Measurements from ENCODE around the gene OPCML.

Gene OPCML

DNA sequence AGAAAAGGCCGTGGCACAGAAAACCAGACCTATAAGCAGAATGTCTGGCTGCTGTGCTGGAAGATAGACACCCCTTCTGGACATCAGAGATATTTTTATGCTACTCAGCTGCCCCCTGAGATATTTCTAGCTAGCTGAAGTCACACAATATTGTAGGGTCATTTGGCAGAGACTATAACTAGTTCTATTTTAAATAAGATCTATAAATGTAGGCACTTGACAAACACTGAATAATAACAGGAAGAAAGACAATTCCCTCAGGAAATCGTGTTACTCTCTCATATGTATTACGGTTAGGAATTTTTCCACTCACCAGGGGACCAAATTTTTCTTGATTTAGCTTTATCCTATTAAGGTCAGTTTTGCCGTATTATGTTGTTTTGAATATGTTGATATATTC, 845.4 kb downstream of the OPCML start:
- DNase-seq, result no peak

GRCh38 chr11:132685174-132685611, 847.1 kb downstream of the OPCML start:
- no peak for DNase-seq

DNA sequence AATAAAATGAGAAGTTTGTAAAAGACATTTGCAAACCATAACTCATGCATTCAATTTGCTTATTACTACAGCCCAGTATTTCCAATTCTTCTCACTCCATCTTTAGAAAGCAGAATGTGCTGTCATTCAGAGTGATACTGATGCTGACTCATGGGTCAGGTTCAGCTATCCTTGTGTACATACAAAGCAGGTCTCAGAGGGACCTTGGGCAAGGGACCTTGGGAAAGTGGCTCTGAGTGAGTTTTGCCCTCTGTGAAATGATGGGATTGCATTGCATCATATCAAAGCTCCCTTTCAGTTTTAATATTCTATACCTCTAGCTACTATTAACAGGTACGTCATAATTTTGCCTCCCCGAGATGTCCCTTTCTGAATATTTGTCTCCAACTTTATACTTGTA, 848.7 kb downstream of the OPCML start:
- DNase-seq, result no peak

- no peak for DNase-seq
Observed at GRCh38 chr11:132681971-132682370, 850.3 kb downstream of the OPCML start.

DNA sequence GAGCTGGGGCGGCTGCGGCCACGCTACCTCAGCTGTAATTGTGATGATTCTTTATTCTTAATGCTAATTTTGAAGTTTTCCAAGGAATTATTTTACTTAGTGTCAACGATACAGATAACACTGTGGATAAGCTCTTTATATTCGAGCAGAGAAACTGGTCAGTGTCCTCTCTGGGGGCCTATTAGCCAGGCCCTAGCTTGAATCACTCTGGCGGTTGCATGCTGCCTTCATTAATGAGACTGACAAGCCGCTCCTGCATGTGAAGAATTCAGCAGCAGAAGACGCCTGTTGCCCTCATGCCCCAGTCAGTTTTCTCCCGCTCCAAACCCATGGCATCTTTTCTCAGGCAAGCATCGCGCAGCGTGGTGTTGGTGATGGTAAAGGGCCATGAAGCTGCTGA, 851.7 kb downstream of the OPCML start:
- no peak for DNase-seq

DNA sequence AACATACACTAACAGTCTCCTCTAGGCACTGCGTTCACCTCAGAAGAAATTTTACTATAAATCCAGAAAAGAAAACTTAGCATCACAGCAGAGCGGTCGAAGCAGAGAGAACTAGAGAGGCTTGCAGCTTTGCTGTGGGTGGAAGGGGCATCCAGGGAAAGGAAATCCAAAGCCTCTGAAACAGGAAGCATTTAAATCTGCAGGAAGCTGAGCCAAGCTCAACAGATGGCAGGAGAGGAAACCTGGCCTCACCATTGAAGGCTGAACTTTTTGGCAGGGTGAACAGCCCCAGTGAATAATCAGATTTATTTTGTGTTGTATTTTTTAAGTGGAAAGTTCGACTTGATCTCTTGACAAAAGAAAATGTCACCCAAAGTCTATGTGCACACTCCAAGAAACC, 858.1 kb downstream of the OPCML start:
- DNase-seq, result no peak

DNA sequence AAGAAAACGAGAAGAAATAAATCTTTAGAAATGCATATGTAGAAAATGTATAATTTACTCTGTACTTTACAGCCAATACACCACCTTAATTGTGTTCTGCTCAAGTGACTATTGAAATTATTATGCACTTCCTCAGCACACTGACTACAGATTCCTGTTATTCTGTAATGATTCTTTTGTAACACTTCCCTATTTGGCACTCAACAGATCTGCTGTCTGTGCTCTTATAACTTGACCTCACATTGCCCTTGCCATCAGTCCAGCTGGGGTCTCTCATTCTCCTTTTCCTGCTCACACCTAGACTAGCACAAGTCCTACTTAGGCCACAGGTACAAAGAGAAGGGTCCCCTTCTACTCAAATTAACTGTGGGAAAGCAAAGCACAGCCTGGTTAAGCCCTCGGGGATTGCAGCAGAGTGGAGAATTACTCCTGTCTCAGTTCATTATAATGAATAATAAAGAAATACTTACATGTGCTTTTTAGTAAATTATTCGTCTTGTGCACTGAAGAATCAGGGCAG, 860.4 kb downstream of the OPCML start:
- DNase-seq, result no peak

GRCh38 chr11:132670921-132671675, 861.2 kb downstream of the OPCML start:
- DNase-seq, result no peak

- DNase-seq, result no peak
Observed at GRCh38 chr11:132669949-132670348, 862.4 kb downstream of the OPCML start.

DNA sequence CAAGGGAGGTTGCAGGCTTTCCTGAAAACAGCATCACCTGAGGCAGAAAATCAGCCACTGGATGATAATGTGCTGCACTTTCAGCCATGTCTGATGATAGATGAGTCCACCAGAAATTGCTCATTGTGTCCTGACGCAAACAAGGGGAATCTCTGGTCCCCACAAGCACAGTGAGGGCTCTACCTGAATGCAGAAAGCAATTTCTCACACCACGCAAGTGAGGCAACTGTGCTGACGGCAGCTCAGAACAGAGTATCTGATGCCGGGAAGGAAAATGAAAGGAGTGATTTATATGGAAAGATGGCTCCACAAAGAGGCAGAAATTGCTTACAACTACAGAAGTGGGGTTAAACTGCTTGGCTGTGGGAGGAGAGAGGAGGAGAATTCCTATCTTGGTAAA, 867.1 kb downstream of the OPCML start:
- DNase-seq, result no peak

DNA sequence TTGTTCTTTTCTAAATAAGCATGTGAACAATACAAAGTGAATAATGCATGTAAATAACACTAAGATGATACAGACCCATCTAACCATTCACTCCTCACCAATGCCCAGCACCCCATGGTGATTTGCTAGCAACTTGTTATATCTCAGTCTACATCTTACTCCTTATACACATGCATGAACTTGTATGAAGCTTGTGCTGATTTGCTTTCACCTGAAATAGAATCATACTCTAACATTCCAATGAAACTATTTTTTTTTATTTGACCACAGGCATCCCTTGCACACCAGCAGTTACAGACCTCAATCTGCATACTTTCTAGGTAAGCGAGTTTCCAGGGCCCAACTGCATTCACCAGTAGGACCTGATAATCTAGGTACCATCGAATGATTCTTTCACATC, 873.6 kb downstream of the OPCML start:
- no peak for DNase-seq

- DNase-seq, result no peak
Observed at GRCh38 chr11:132658004-132658403, 874.3 kb downstream of the OPCML start.

- no peak for DNase-seq
Observed at GRCh38 chr11:132655187-132655855, 877.0 kb downstream of the OPCML start.

DNA sequence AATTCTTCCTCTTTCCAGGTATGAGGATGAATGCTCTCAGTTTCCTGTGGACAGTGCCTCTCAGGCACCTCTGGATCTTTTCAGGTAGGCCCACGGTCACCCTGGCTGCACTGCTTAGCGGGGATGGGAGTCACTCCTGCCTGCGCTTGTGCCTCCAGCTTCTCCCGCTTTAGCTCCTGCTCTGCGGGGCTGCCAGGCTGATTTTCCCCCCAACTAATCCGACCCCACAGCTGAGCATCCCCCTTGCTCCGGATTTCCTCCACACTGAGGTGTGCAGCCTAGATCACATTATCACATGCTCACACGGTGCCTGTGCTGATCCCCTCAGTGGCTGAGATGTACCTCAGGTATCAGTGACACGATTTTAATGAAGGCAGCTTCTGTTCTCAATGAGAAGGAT, 879.1 kb downstream of the OPCML start:
- no peak for DNase-seq

DNA sequence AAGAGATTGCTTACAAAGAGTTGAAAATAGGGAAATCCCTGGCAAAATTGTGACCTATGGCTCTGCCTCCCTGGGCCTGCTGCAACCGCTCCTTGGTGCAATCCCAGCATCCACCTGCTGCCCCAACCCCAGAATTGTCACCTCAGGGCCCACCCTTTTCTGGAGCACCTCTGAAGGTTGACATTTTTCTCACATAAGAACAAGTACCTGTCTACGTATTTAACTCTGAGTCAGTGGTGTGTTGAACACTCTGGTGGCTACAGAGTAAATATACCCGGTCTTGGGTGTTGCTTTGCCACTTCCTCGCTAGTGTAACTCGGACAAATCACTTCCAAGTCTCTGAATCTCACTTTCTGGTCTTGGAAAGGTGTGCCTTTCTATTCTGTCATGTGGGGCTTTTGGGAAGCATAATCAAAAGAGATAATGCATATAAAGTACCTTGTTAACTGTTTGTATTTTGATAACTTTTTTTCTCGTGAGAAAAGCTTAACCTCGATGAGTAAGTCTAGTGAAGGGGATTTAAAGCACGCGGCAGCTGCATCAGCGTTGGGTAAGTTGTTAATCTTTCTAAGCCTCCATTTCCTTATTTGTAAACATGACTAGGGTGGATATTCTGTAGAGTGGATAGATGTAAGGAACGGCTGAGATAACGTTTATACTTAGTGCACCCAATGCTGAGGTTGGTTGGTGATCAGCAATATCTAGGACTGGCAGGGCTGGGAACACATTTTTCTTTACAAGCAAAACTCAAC, 881.2 kb downstream of the OPCML start:
- DNase-seq, result no peak

DNA sequence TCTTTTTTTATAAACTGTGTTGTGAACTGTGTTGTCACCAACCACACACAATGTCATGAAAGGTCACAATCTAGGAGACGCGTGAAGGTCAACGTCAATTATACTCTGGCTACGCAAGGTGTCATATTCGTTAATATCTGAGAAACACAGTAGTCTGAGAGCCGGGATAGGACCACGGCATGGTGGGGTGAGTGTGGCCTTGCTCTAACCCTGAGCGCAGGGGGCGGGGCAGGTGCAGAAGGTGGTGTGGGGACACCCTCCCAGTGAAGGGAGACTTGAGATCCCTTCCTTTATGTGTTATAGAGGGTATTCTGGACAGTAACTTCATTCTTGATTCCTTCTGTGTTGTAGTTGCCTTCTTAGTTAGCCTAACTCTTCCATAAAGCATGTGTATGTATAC, 883.0 kb downstream of the OPCML start:
- no peak for DNase-seq

DNA sequence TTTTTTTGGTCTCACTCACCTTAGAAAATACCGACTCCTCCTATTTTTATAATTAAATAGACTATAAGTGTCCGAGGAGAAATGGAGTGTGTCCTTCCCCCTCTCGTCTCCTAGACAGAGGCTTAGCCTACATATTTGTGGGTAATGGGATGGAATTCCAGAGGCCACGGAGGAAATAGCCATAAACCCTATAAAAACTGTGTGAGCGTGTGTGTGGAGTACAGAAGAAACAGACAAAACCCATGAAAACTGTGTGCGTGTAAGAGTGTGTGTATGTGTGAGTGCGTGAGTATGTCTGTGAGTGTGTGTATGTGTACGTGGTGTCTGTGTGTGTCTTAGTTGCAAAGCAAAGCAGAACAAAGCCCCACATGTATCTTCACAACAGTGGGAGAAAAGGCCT, 883.5 kb downstream of the OPCML start:
- DNase-seq, result no peak

DNA sequence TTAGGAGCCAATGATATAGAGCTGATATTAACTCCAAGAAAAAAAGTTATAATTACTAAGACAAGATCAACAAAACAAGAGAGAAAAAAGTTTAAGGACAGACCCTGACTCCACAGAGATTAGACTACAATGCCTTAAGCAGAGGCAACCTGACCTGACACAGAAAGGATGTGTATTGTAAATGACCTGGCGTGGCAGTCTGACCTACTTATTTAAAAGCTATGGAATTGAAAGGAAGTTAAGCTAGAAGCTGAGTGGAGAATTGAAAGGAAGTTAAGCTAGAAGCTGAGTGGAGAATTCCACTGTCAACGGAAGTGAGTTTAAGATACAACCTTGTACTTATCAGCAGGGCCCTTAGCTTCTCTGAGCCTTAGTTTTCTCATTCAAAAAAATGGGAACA, 885.4 kb downstream of the OPCML start:
- DNase-seq, result no peak

GRCh38 chr11:132644520-132645239, 887.6 kb downstream of the OPCML start:
- DNase-seq, result no peak

DNA sequence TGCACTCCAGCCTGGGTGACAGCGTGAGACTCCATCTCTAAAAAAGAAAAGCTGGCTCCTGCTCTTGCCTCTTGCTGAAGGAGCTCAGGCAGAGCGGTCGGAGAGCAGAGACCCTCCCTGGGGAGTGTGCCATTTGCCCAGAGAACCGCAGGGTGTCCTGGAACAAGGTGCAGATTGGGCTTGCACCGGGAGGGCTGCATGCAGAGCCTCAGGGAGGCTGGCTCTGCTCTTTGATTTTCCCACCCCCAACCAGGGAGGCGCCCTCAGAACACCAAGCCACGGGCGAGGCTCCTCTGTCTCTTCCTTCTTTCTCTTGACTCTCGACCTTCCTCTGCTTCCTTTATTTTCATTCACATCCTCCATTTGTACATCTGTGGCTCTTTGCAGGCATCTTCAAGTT, 889.1 kb downstream of the OPCML start:
- DNase-seq, result no peak

DNA sequence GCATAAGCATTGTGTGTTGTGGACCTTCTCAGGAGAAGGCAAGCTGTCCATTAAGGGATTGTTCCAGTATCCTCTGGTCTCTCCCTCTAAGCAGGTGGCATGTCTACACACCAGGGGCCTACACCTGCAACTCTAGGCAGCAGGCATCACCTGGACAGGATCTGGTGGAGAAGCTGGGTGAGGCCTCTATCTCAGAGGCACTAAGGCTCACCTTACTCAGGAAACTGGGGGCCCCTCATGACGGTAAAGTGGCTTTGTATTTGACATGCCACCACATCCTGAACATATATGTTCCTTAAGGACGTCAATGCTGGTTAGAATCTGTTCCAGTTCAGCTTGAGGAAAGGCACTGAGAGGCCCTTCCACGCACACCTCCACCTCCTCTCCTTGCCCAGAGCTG, 891.3 kb downstream of the OPCML start:
- DNase-seq, result no peak

- DNase-seq, result no peak
Observed at GRCh38 chr11:132639986-132640385, 892.3 kb downstream of the OPCML start.

GRCh38 chr11:132639403-132639802, 892.9 kb downstream of the OPCML start:
- DNase-seq, result no peak
